ENCODE results near the gene LGI1.

The LGI1 gene

GRCh38 chr10:93755443-93756116 lies 2.2 kb upstream of the LGI1 start:
- H3K27ac ChIP-seq: no peak overlapping the region
- no peak for TF ChIP-seq CTCF (conservative IDR thresholded peaks at IDR 0.05)

GRCh38 chr10:93756118-93756517 lies 1.6 kb upstream of the LGI1 start:
- H3K27ac ChIP-seq: no peak overlapping the region
- no peak for TF ChIP-seq ZFX (IDR thresholded peaks at IDR 0.05)
- no peak for TF ChIP-seq CTCF (conservative IDR thresholded peaks at IDR 0.05)

GRCh38 chr10:93757136-93757535 lies 600 bp upstream of the LGI1 start:
- H3K27ac ChIP-seq: no peak overlapping the region
- TF ChIP-seq ZFX (IDR thresholded peaks at IDR 0.05) (no peak), CTCF (conservative IDR thresholded peaks at IDR 0.05) (no peak)

- no peak overlapping the region for H3K27ac ChIP-seq
Observed at GRCh38 chr10:93758508-93758885, 761 bp downstream of the LGI1 start.

GRCh38 chr10:93758891-93759410 lies 1.2 kb downstream of the LGI1 start:
- no peak overlapping the region for H3K27ac ChIP-seq
- TF ChIP-seq ZFX (IDR thresholded peaks at IDR 0.05) (no peak), CTCF (conservative IDR thresholded peaks at IDR 0.05) (no peak)

More at GRCh38 chr10:93758508-93758885, 761 bp downstream of the LGI1 start:
- TF ChIP-seq ZFX (IDR thresholded peaks at IDR 0.05): no peak
- no peak for TF ChIP-seq CTCF (conservative IDR thresholded peaks at IDR 0.05)

- H3K27ac ChIP-seq: no peak overlapping the region
Observed at GRCh38 chr10:93760490-93760889, 2.8 kb downstream of the LGI1 start.

More at GRCh38 chr10:93760490-93760889, 2.8 kb downstream of the LGI1 start:
- TF ChIP-seq ZFX (IDR thresholded peaks at IDR 0.05) (no peak), CTCF (conservative IDR thresholded peaks at IDR 0.05) (no peak)

All from C4-2B (cell line).